Measurements from ENCODE around the gene INO80.
A peak's percentile ranks its signal among the peaks of the same experiment; 100 is the strongest.

- TF ChIP-seq POLR2A (IDR thresholded peaks at IDR 0.05): no peak
- peak in 1 of 4 experiments; percentile 35 for TF ChIP-seq CTCF (IDR thresholded peaks at IDR 0.05)
- TF ChIP-seq EP300 (IDR thresholded peaks at IDR 0.05): no peak
- TF ChIP-seq POLR2AphosphoS5 (IDR thresholded peaks at IDR 0.05): peak in 1 of 4 donors; percentile 8
Measured at GRCh38 chr15:40930430-40931299, 185.4 kb downstream of the INO80 start.

All from sigmoid colon (tissue), 4 donors.